Measurements from ENCODE around the gene MAP3K9. TPM values are rescaled to one million over a fixed set of nuclear protein-coding genes. Genes with fewer than 3 reads are reported as not detected.

Gene MAP3K9
- total RNA-seq, 1 donor from 2014 or later = 13.0 TPM

DNA sequence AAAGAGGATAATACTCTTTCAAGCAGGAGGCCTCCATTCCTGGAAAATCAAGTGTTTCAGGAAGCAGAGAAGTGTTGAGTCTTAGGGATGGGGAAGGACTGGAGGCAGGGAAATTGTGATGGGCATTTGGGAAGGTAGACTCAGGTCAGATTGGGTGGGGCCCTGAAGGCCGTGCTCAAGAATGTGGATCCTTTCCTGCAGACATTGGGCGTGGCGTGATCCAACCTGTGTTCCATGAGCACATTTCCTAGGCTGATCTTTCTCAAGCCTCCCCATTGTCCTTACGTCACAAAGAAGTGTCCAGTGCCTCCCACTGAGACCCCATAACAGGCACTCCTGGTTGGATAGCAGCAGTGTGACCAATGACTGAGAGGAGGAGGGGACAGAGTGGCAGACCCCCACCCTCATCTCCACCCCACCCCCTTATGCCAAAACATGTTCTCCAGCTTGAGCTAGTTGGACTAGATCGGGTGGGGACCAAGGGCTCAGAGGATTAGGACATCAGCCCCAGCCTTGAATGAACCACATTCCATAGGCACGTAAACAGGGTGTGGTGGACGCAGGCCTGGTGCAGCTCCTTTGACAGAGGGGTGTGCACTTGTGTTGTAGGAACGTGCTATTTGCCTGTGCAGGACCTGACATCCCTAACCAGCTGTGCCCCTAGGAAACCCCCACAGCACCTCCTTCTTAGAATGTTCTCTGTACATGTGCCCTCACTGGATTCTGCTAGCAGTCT is 90.8 kb downstream of the MAP3K9 start:
- Histone ChIP-seq H3K4me2 (ENCODE audit: low read length) (no peak overlapping the region), H3K4me3 (ENCODE audit: insufficient read depth, low read depth, low read length) (no peak overlapping the region), H3K27me3 (ENCODE audit: insufficient read depth, low read length) (peaks cover 9% of the 10 kb centered on the region), H2AFZ (ENCODE audit: low read depth, low read length) (no peak overlapping the region), H4K20me1 (ENCODE audit: insufficient read depth, low read length) (no peaks in the 10 kb centered on the region), H3K27ac (ENCODE audit: low read depth, low read length) (no peak overlapping the region), H3K9ac (ENCODE audit: low read length) (no peak overlapping the region), H3K4me1 (ENCODE audit: insufficient read depth, low read length) (no peaks in the 10 kb centered on the region), H3K36me3 (ENCODE audit: insufficient read depth, low read length) (no peaks in the 10 kb centered on the region), H3K79me2 (ENCODE audit: insufficient read depth, low read length) (no peaks in the 10 kb centered on the region), H3K9me3 (ENCODE audit: insufficient read depth, low read depth, low read length) (no peaks in the 10 kb centered on the region)
- FAIRE-seq = no peak
- Mint-ChIP-seq H3K36me3 (ENCODE audit: low read depth, unreplicated experiment) (peaks cover 3% of the 10 kb centered on the region), H3K27ac (ENCODE audit: unreplicated experiment) (no peak overlapping the region), H3K9me3 (ENCODE audit: unreplicated experiment) (no peaks in the 10 kb centered on the region), H3K4me1 (ENCODE audit: low read depth, unreplicated experiment) (peaks cover 4% of the 10 kb centered on the region), H3K27me3 (ENCODE audit: low read depth, unreplicated experiment) (peaks cover 5% of the 10 kb centered on the region), H3K4me3 (ENCODE audit: unreplicated experiment) (no peak overlapping the region)
- DNase-seq (ENCODE audit: low read depth) = no peak
- TF ChIP-seq EZH2 (IDR thresholded peaks at IDR 0.05; ENCODE audit: insufficient read depth, low read length) = no peak
- TF ChIP-seq, protein P1, sequence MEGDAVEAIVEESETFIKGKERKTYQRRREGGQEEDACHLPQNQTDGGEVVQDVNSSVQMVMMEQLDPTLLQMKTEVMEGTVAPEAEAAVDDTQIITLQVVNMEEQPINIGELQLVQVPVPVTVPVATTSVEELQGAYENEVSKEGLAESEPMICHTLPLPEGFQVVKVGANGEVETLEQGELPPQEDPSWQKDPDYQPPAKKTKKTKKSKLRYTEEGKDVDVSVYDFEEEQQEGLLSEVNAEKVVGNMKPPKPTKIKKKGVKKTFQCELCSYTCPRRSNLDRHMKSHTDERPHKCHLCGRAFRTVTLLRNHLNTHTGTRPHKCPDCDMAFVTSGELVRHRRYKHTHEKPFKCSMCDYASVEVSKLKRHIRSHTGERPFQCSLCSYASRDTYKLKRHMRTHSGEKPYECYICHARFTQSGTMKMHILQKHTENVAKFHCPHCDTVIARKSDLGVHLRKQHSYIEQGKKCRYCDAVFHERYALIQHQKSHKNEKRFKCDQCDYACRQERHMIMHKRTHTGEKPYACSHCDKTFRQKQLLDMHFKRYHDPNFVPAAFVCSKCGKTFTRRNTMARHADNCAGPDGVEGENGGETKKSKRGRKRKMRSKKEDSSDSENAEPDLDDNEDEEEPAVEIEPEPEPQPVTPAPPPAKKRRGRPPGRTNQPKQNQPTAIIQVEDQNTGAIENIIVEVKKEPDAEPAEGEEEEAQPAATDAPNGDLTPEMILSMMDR (IDR thresholded peaks at IDR 0.05; ENCODE audit: insufficient read depth, low read depth, low read length) = no peak

DNA sequence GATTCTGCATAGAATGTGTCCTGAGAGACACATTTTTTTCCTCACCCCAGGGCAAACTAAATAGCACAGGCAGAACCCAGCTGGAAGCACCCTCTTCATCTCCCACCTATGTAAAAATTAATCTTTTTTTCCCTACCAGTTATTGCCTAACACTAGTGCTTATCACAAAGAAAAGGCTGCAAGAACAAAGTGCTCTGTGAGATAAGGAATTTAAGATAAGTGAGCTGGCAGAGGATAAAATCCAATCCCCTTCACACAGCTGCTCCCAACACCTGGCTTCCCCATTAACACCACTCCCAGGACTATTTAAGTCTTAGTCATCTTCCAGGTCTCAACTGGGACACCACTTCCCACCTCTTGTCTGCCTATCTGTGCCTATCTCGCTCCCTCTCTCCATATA is 92.4 kb downstream of the MAP3K9 start:
- Histone ChIP-seq H3K9me3 (ENCODE audit: insufficient read depth, low read depth, low read length) (no peaks in the 10 kb centered on the region), H4K20me1 (ENCODE audit: insufficient read depth, low read length) (no peaks in the 10 kb centered on the region), H3K36me3 (ENCODE audit: insufficient read depth, low read length) (no peaks in the 10 kb centered on the region), H3K4me3 (ENCODE audit: insufficient read depth, low read depth, low read length) (no peak overlapping the region), H3K27me3 (ENCODE audit: insufficient read depth, low read length) (peaks cover 10% of the 10 kb centered on the region), H3K9ac (ENCODE audit: low read length) (no peak overlapping the region), H3K4me2 (ENCODE audit: low read length) (no peak overlapping the region), H3K4me1 (ENCODE audit: insufficient read depth, low read length) (no peaks in the 10 kb centered on the region), H2AFZ (ENCODE audit: low read depth, low read length) (no peak overlapping the region), H3K79me2 (ENCODE audit: insufficient read depth, low read length) (no peaks in the 10 kb centered on the region), H3K27ac (ENCODE audit: low read depth, low read length) (no peak overlapping the region)
- no peaks in the 10 kb centered on the region for H3K9me3 Mint-ChIP-seq (ENCODE audit: unreplicated experiment)
- H3K4me3 Mint-ChIP-seq (ENCODE audit: unreplicated experiment) = no peak overlapping the region
- no peak overlapping the region for H3K27ac Mint-ChIP-seq (ENCODE audit: unreplicated experiment)
- H3K27me3 Mint-ChIP-seq (ENCODE audit: low read depth, unreplicated experiment) = peaks cover 5% of the 10 kb centered on the region
- DNase-seq (ENCODE audit: low read depth) = no peak
- TF ChIP-seq, protein P1 (IDR thresholded peaks at IDR 0.05; ENCODE audit: insufficient read depth, low read depth, low read length) = no peak
- FAIRE-seq = no peak
- H3K4me1 Mint-ChIP-seq (ENCODE audit: low read depth, unreplicated experiment) = peaks cover 6% of the 10 kb centered on the region
- no peaks in the 10 kb centered on the region for H3K36me3 Mint-ChIP-seq (ENCODE audit: low read depth, unreplicated experiment)

DNA sequence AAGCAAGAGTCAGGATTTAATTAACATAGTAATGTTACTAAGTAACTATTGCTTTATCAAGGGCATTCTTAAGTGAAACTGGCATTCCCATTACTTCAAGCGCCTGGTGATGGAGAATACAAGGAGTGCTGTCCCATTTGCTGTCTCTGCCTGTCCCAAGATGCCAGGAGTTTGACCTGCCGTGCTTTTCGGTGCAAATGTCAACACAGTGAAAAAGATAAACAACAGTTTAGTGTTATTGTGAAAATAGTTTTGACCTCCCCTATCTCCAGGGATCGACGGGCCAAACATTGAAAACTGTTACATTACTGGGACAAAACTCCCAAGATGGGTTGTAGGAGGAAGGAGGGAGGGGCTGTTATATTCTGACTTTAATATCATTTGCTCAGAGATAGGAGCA is 92.8 kb downstream of the MAP3K9 start:
- H3K4me1 Mint-ChIP-seq (ENCODE audit: low read depth, unreplicated experiment) = peaks cover 6% of the 10 kb centered on the region
- peaks cover 5% of the 10 kb centered on the region for H3K27me3 Mint-ChIP-seq (ENCODE audit: low read depth, unreplicated experiment)
- Histone ChIP-seq H3K4me1 (ENCODE audit: insufficient read depth, low read length) (no peaks in the 10 kb centered on the region), H3K4me2 (ENCODE audit: low read length) (no peak overlapping the region), H3K27ac (ENCODE audit: low read depth, low read length) (no peak overlapping the region), H3K9me3 (ENCODE audit: insufficient read depth, low read depth, low read length) (no peaks in the 10 kb centered on the region), H3K27me3 (ENCODE audit: insufficient read depth, low read length) (peaks cover 13% of the 10 kb centered on the region), H3K9ac (ENCODE audit: low read length) (no peak overlapping the region), H2AFZ (ENCODE audit: low read depth, low read length) (no peak overlapping the region), H3K36me3 (ENCODE audit: insufficient read depth, low read length) (no peaks in the 10 kb centered on the region), H4K20me1 (ENCODE audit: insufficient read depth, low read length) (no peaks in the 10 kb centered on the region), H3K4me3 (ENCODE audit: insufficient read depth, low read depth, low read length) (no peak overlapping the region), H3K79me2 (ENCODE audit: insufficient read depth, low read length) (no peaks in the 10 kb centered on the region)
- no peak overlapping the region for H3K4me3 Mint-ChIP-seq (ENCODE audit: unreplicated experiment)
- TF ChIP-seq EZH2 (IDR thresholded peaks at IDR 0.05; ENCODE audit: insufficient read depth, low read length) = no peak
- TF ChIP-seq, protein P1 (IDR thresholded peaks at IDR 0.05; ENCODE audit: insufficient read depth, low read depth, low read length) = no peak
- no peaks in the 10 kb centered on the region for H3K9me3 Mint-ChIP-seq (ENCODE audit: unreplicated experiment)
- H3K27ac Mint-ChIP-seq (ENCODE audit: unreplicated experiment) = no peak overlapping the region
- no peak for FAIRE-seq
- no peak for DNase-seq (ENCODE audit: low read depth)
- no peaks in the 10 kb centered on the region for H3K36me3 Mint-ChIP-seq (ENCODE audit: low read depth, unreplicated experiment)
